Mucosa of rectum (tissue), 2 donors: ENCODE data around the gene CACNA1B.
"Not testable (repeated sequence)": the region's sequence is repeated elsewhere in the genome, so short reads cannot be mapped to it uniquely, and the experiment has no call there.

Source experiments
- H3K27ac ChIP-seq, 2 donors: one replicate each; pipeline ENCODE4 v1.7.0; 2013; ENCODE audit warnings: inconsistent platforms in 2 of 2, low read depth in 2 of 2, low read length in 2 of 2
- H3K27me3 ChIP-seq, 2 donors: one replicate each; pipeline ENCODE4 v1.7.0; 2013; ENCODE audit warnings: low read length in 2 of 2; ENCODE audit not compliant: control insufficient read depth in 2 of 2, insufficient read depth in 2 of 2
- H3K36me3 ChIP-seq, 2 donors: one replicate each; pipeline ENCODE4 v1.7.0; 2013; ENCODE audit warnings: low read length in 2 of 2; ENCODE audit not compliant: control insufficient read depth in 2 of 2, insufficient read depth in 2 of 2
- H3K4me1 ChIP-seq, 2 donors: one replicate each; pipeline ENCODE4 v1.7.0; 2013; ENCODE audit warnings: low read length in 2 of 2, mild to moderate bottlenecking in 1 of 2; ENCODE audit not compliant: control insufficient read depth in 2 of 2, insufficient read depth in 2 of 2
- H3K4me3 ChIP-seq, 2 donors: one replicate each; pipeline ENCODE4 v1.7.0; 2013; ENCODE audit warnings: low read length in 2 of 2
- H3K9ac ChIP-seq, 2 donors: one replicate each; pipeline ENCODE4 v1.7.0; 2013; ENCODE audit warnings: low read length in 2 of 2, low read depth in 1 of 2, mild to moderate bottlenecking in 1 of 2
- H3K9me3 ChIP-seq, 2 donors: one replicate each; pipeline ENCODE4 v1.7.0; 2013; ENCODE audit warnings: low read length in 2 of 2; ENCODE audit not compliant: control insufficient read depth in 2 of 2
- donor health status: healthy.
- donor health status: Normal muscosa, but diverticular disease.

CACNA1B gene

GRCh38 chr9:138078846-138079245, 201.3 kb downstream of the CACNA1B start:
- no peak overlapping the region for H3K27ac ChIP-seq
- H3K9ac ChIP-seq = no peak overlapping the region
- H3K27me3 ChIP-seq = peaks cover 0 to 3% of the 10 kb centered on the region in 2 donors
- no peaks in the 10 kb centered on the region for H3K9me3 ChIP-seq
- H3K36me3 ChIP-seq = no peaks in the 10 kb centered on the region
- no peaks in the 10 kb centered on the region for H3K4me1 ChIP-seq
- no peak overlapping the region for H3K4me3 ChIP-seq

- Histone ChIP-seq H3K27ac (no peak overlapping the region), H3K9ac (no peak overlapping the region), H3K36me3 (no peaks in the 10 kb centered on the region), H3K4me3 (no peak overlapping the region), H3K9me3 (peaks cover 0 to 5% of the 10 kb centered on the region in 2 donors), H3K27me3 (peaks cover 0 to 3% of the 10 kb centered on the region in 2 donors), H3K4me1 (no peaks in the 10 kb centered on the region)
These were observed 203.4 kb downstream of the CACNA1B start for GRCh38 chr9:138080979-138081378.

- Histone ChIP-seq H3K36me3 (no peaks in the 10 kb centered on the region), H3K9me3 (peaks cover 0 to 5% of the 10 kb centered on the region in 2 donors), H3K27me3 (peaks cover 0 to 3% of the 10 kb centered on the region in 2 donors), H3K9ac (no peak overlapping the region), H3K27ac (no peak overlapping the region), H3K4me3 (no peak overlapping the region), H3K4me1 (no peaks in the 10 kb centered on the region)
These were observed 205.5 kb downstream of the CACNA1B start for GRCh38 chr9:138082918-138083636.

- Histone ChIP-seq H3K36me3 (no peaks in the 10 kb centered on the region), H3K9ac (no peak overlapping the region), H3K9me3 (peaks cover 0 to 5% of the 10 kb centered on the region in 2 donors), H3K27ac (no peak overlapping the region), H3K27me3 (no peaks in the 10 kb centered on the region), H3K4me3 (no peak overlapping the region), H3K4me1 (no peaks in the 10 kb centered on the region)
These were observed 206.3 kb downstream of the CACNA1B start for GRCh38 chr9:138083873-138084272.

GRCh38 chr9:138085568-138085967, 208.0 kb downstream of the CACNA1B start:
- no peak overlapping the region for H3K27ac ChIP-seq
- H3K27me3 ChIP-seq = no peaks in the 10 kb centered on the region
- H3K4me1 ChIP-seq = no peaks in the 10 kb centered on the region
- H3K9ac ChIP-seq = no peak overlapping the region
- peaks cover 0 to 5% of the 10 kb centered on the region in 2 donors for H3K9me3 ChIP-seq
- H3K4me3 ChIP-seq = no peak overlapping the region
- H3K36me3 ChIP-seq = no peaks in the 10 kb centered on the region

- not testable (repeated sequence) for H3K4me3 ChIP-seq, H3K36me3 ChIP-seq, H3K4me1 ChIP-seq, H3K9ac ChIP-seq, H3K27me3 ChIP-seq, H3K9me3 ChIP-seq, H3K27ac ChIP-seq
These were observed 214.5 kb downstream of the CACNA1B start for GRCh38 chr9:138092057-138092456.

DNA sequence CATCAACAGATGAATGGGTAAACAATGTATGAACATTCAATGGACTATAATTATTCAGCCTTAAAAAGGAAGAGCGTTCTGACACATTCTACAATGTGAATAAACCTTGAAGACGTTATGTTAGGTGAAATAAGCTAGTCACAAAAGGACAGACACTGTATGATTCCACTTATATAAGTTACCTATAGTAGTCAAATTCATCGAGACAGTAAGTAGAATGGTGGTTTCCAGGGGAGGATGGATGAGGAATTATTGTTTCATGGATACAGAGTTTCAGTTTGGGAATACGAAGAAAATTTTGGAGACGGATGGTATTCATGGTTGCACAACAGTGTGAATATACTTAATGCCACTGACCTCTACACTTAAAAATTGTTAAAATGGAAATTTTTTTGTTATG, 216.4 kb downstream of the CACNA1B start:
- H3K9me3 ChIP-seq = no peaks in the 10 kb centered on the region
- H3K36me3 ChIP-seq = no peaks in the 10 kb centered on the region
- H3K27ac ChIP-seq = no peak overlapping the region
- H3K27me3 ChIP-seq = no peaks in the 10 kb centered on the region
- H3K4me3 ChIP-seq = no peak overlapping the region
- no peaks in the 10 kb centered on the region for H3K4me1 ChIP-seq
- no peak overlapping the region for H3K9ac ChIP-seq

DNA sequence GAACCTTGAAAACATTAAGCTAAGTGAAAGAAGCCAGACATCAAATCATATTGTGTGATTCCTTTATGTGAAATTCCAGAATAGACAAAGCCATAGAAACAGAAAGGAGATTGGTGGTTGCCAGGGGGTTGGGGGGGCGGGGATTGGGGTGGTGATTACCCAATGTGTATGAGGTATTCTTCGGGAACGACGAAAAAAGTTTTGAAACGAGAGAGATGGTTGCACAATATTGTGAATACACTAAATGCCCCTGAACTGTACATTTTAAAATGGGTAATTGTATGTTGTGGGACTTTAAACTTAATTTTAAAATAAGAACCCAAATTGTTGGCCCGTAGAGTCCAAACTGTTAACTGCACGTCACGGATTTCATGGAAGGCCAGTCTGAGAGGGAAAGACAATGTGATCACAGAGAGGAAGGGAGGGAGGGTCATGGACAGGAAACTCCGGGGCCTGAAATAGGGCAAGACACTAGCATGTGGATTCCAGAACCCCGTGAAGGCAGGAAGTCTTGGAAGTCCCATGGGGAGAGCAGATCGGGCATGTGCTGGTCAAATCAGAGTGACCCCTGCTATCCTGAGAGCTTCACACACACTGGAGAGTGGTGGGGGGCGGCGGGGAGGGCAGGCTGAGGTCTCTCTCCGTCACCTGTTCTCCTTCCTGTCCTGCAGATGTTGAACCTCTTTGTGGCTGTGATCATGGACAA, 218.4 kb downstream of the CACNA1B start:
- H3K9me3 ChIP-seq = no peaks in the 10 kb centered on the region
- H3K27me3 ChIP-seq = no peaks in the 10 kb centered on the region
- H3K4me3 ChIP-seq = no peak overlapping the region
- no peak overlapping the region for H3K9ac ChIP-seq
- H3K36me3 ChIP-seq = no peaks in the 10 kb centered on the region
- H3K27ac ChIP-seq = no peak overlapping the region
- H3K4me1 ChIP-seq = no peaks in the 10 kb centered on the region

GRCh38 chr9:138096519-138096845, 218.9 kb downstream of the CACNA1B start:
- Histone ChIP-seq H3K4me1 (no peaks in the 10 kb centered on the region), H3K27me3 (no peaks in the 10 kb centered on the region), H3K4me3 (no peak overlapping the region), H3K36me3 (no peaks in the 10 kb centered on the region), H3K9ac (no peak overlapping the region), H3K9me3 (no peaks in the 10 kb centered on the region), H3K27ac (no peak overlapping the region)

GRCh38 chr9:138097501-138097991, 220.0 kb downstream of the CACNA1B start:
- H3K9me3 ChIP-seq = no peaks in the 10 kb centered on the region
- H3K9ac ChIP-seq = no peak overlapping the region
- no peaks in the 10 kb centered on the region for H3K36me3 ChIP-seq
- no peak overlapping the region for H3K27ac ChIP-seq
- no peaks in the 10 kb centered on the region for H3K27me3 ChIP-seq
- no peaks in the 10 kb centered on the region for H3K4me1 ChIP-seq
- H3K4me3 ChIP-seq = no peak overlapping the region
